Ovary (tissue), 9 donors: ENCODE results near the gene FRMD4A. TPM values are rescaled to one million over a fixed set of nuclear protein-coding genes. Genes with fewer than 3 reads are reported as not detected.

ENCODE experiments used
- DNase-seq, 5 donors: peaks; one replicate each; pipeline ENCODE4 v3.0.0-alpha.2; 2019 to 2020
- H3K27ac ChIP-seq, 2 donors: fragments of 200-600 bp; one replicate each; pipeline versions ENCODE4 v1.5.1 to v1.8.0; 2019 to 2022
- H3K27me3 ChIP-seq: fragments of 200-600 bp; one replicate; pipeline ENCODE4 v1.8.0; 2022
- H3K36me3 ChIP-seq: fragments of 200-600 bp; sonication (generic); one replicate; pipeline ENCODE4 v1.5.1; 2019
- H3K4me1 ChIP-seq: one replicate; pipeline ENCODE4 v1.8.1; 2013; ENCODE audit warnings: mild to moderate bottlenecking, moderate library complexity; ENCODE audit not compliant: insufficient read depth
- H3K4me3 ChIP-seq: fragments of 200-600 bp; sonication (generic); one replicate; pipeline ENCODE4 v1.5.1; 2017
- H3K9me3 ChIP-seq, 2 donors: fragments of 200-600 bp in 1 of 2; sonication (generic) in 1 of 2; one replicate each; pipeline versions ENCODE4 v1.5.1 to v1.8.1; 2013 to 2019; ENCODE audit warnings: mild to moderate bottlenecking in 1 of 2, moderate library complexity in 1 of 2
- CTCF ChIP-seq, 3 donors: fragments of 450-650 bp in 2 of 3; fragments of 200-600 bp in 1 of 3; IDR thresholded peaks; one replicate each; pipeline versions ENCODE4 v1.5.1 to v1.8.0; 2016 to 2022; ENCODE audit warnings: antibody characterized with exemption in 3 of 3, mild to moderate bottlenecking in 1 of 3
- EP300 ChIP-seq: sonication (generic); formaldehyde crosslinking; IDR thresholded peaks from one replicate; pipeline ENCODE4 v1.6.1; 2017; ENCODE audit warnings: antibody characterized with exemption
- POLR2A ChIP-seq: fragments of 450-650 bp; IDR thresholded peaks from one replicate; pipeline ENCODE4 v1.6.1; 2017; ENCODE audit warnings: antibody characterized with exemption, mild to moderate bottlenecking, moderate library complexity
- WGBS, 3 donors: extraction: QIAGEN DNeasy Blood & Tissue Kit in 1 of 3; methylation state at CpG; one replicate each; pipeline versions ENCODE4 v1.1.5 to v1.1.7; 2013 to 2017; 5-methylcytosine and 5-hydroxymethylcytosine counted together
- intact Hi-C, 4 donors: fragments of 100-400 bp; cut with DNase I; formaldehyde crosslinking; loops; one replicate each; pipeline versions ENCODE4 v1.11.0 to v1.15.1; 2022 to 2023
- polyA plus RNA-seq, 2 donors: library from polyadenylated mRNA; stranded (reverse); fragments of 200-250 nt in 1 of 2; fragments of 350-450 nt in 1 of 2; fragmentation: Illumina TruSeq in 1 of 2; extraction: RNeasy Lipid Tissue Mini Kit (QIAGEN cat#74804) in 1 of 2; gene quantifications; one replicate each; pipeline ENCODE4 v1.2.3, GENCODE V29; 2013 to 2014
- total RNA-seq, 7 donors: library from RNA; depleted of rRNA in 2 of 7; stranded (reverse); fragments of >200 nt in 2 of 7; fragmentation: NEBNext Ultra II Directional in 3 of 7; extraction: Animal tissue kit (Norgen Biotek cat#: 25700) in 3 of 7; gene quantifications; one replicate each; pipeline versions ENCODE4 v1.1.0 to v1.2.4, GENCODE V29; 2016 to 2023
- donor health status: DM: no; HTN: no; CAD: no; lungs with moderate emphysema.
- donor health status: DM: no; HTN: no; CAD: no.
- donor health status: Bipolar disorder and iron deficiency.
- donor health status: DM: yes; HTN: yes; CAD: no.
- donor health status: DM: no; HTN: no; CAD: no.
- donor health status: DM: yes; HTN: yes; CAD: no.

The FRMD4A gene
- total and polyA plus RNA-seq, 9 donors, result 5.5 to 24.7 (median 11.3) TPM

DNA sequence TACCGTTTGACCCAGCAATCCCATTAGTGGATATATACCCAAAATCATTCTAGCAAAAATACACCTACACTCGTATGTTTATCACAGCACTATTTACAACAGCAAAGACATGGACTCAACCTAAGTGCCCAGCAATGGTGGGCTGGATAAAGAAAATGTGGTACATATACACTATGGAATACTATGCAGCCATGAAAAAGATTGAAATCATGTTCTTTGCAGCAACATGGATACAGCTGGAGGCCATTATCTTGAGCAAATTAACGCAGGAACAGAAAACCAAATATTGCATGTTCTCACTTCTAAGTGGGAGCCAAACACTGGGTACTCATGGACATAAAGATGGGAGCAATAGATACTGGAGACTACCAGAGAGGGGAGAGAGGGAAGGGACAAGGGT lies 223.9 kb downstream of the FRMD4A start:
- Histone ChIP-seq H3K4me3 (no peak overlapping the region), H3K36me3 (no peaks in the 10 kb centered on the region), H3K27ac (no peak overlapping the region), H3K27me3 (no peaks in the 10 kb centered on the region), H3K4me1 (no peaks in the 10 kb centered on the region), H3K9me3 (no peaks in the 10 kb centered on the region)
- TF ChIP-seq POLR2A (no peak), CTCF (IDR thresholded peaks at IDR 0.05) (no peak)
- WGBS, 3 donors, result 92 to 96% (median 94%) methylated on average over 3 of the region's 3 CpGs
- DNase-seq, result no peak
- intact Hi-C loops, result no loop called here

DNA sequence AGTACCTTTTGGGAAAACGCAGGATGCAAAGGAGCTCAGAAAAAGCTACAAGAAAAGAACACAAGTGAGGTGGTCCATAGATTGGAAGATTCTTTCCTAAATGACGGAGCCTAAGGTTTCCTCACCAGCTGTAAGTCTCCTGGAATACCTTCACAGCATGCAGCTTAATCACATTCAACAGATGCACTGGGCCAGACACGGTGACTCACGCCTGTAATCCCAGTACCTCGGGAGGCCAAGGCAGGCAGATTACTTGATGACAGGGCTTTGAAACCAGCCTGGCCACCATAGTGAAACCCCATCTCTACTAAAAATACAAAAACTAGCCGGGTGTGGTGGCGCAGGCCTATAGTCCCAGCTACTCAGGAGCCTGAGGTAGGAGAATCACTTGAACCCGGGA lies 228.7 kb downstream of the FRMD4A start:
- no peaks in the 10 kb centered on the region for H3K4me1 ChIP-seq
- H3K27ac ChIP-seq, result no peak overlapping the region
- intact Hi-C loops, result no loop called here
- no peak overlapping the region for H3K4me3 ChIP-seq
- TF ChIP-seq EP300, result no peak
- no peak for TF ChIP-seq CTCF (IDR thresholded peaks at IDR 0.05)
- TF ChIP-seq POLR2A, result no peak
- no peaks in the 10 kb centered on the region for H3K9me3 ChIP-seq
- H3K27me3 ChIP-seq, result no peaks in the 10 kb centered on the region
- 94 to 95% (median 94%) methylated on average over 8 of the region's 8 CpGs for WGBS, 3 donors
- H3K36me3 ChIP-seq, result no peaks in the 10 kb centered on the region
- no peak for DNase-seq

DNA sequence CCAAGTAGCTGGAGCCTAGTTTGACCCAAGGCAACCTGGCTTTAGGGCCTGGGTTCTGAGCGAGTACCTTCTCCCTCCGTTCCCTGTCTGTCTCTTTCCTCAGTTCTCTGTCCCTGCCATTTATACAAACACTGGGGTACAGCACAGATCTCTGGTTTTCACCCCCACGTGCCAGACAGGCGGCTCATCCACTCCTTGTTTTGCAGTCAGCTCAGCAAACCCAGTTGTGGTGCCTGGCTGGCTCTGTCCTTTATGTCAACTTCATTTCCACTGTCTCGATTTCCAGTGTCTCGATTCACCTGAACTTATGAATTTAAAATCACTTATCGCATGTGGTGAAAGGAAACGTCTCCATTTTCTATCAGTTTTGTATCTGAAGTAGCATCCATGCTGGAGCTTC lies 230.8 kb downstream of the FRMD4A start:
- TF ChIP-seq POLR2A (no peak), EP300 (no peak), CTCF (IDR thresholded peaks at IDR 0.05) (no peak)
- H3K4me3 ChIP-seq, result no peak overlapping the region
- intact Hi-C loops, result loop anchor here in 1 of 4 donors (10.0 kb wide), 1 partner anchor 305 kb away; no protein-coding TSS in a partner anchor
- no peaks in the 10 kb centered on the region for H3K27me3 ChIP-seq
- 81 to 86% (median 82%) methylated on average over 8 of the region's 8 CpGs for WGBS, 3 donors
- DNase-seq, result no peak
- H3K9me3 ChIP-seq, result no peaks in the 10 kb centered on the region
- no peak overlapping the region for H3K27ac ChIP-seq
- no peaks in the 10 kb centered on the region for H3K4me1 ChIP-seq
- H3K36me3 ChIP-seq, result no peaks in the 10 kb centered on the region

- no peak for TF ChIP-seq POLR2A
- no peak for TF ChIP-seq EP300
- no peak for TF ChIP-seq CTCF (IDR thresholded peaks at IDR 0.05)
- Histone ChIP-seq H3K4me3 (no peak overlapping the region), H3K4me1 (peaks cover 2% of the 10 kb centered on the region), H3K9me3 (no peaks in the 10 kb centered on the region), H3K27ac (no peak overlapping the region), H3K27me3 (no peaks in the 10 kb centered on the region), H3K36me3 (no peaks in the 10 kb centered on the region)
- no peak for DNase-seq
- WGBS, 3 donors, result 36 to 47% (median 45%) methylated on average over 14 of the region's 14 CpGs
- intact Hi-C loops, result loop anchor here in 3 of 4 donors (5.0 to 10.0 kb wide), 2 partner anchors 299 to 307 kb away; no protein-coding TSS in a partner anchor
Observed at GRCh38 chr10:14093730-14094484, 236.8 kb downstream of the FRMD4A start.
